K562 treated with DMSO at 1 percent for 48 hours (cell line): ENCODE data around the gene IGFBP5. TPM values are rescaled to one million over a fixed set of nuclear protein-coding genes. Genes with fewer than 3 reads are reported as not detected.

ENCODE experiments used
- total RNA-seq: library from RNA; unstranded; fragments of 300-600 nt; gene quantifications from 2 replicates; pipeline ENCODE4 v1.2.3, GENCODE V29; 2022; ENCODE audit warnings: low replicate concordance; ENCODE audit errors: extremely low read depth

IGFBP5 gene, protein sequence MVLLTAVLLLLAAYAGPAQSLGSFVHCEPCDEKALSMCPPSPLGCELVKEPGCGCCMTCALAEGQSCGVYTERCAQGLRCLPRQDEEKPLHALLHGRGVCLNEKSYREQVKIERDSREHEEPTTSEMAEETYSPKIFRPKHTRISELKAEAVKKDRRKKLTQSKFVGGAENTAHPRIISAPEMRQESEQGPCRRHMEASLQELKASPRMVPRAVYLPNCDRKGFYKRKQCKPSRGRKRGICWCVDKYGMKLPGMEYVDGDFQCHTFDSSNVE
- not detected in 2 replicates for total RNA-seq

GRCh38 chr2:216695401-216695821, at the start of gene IGFBP5:
Gene IGFBP5 (minus strand): TSS chr2:216695549. CDS start chr2:216694775, 774 bp downstream.

GRCh38 chr2:216632952-216633615, 62.3 kb downstream of the IGFBP5 start, which contains the start of gene IGFBP2:
Gene IGFBP2 (plus strand): TSS chr2:216633420. CDS start chr2:216633524, 104 bp downstream.

Other genes starting within 250 kb of the IGFBP5 start
- gene RPL37A, start 196.7 kb downstream of the IGFBP5 start, total RNA-seq: 2,565 TPM in 1 of 2 replicates, not detected in the other
- gene IGFBP2, start 62.1 kb downstream of the IGFBP5 start, total RNA-seq: not detected in 2 replicates
- not detected in 2 replicates for gene TNP1, start 164.5 kb upstream of the IGFBP5 start, total RNA-seq